ENCODE measurements around the gene ZNF133.

DNA sequence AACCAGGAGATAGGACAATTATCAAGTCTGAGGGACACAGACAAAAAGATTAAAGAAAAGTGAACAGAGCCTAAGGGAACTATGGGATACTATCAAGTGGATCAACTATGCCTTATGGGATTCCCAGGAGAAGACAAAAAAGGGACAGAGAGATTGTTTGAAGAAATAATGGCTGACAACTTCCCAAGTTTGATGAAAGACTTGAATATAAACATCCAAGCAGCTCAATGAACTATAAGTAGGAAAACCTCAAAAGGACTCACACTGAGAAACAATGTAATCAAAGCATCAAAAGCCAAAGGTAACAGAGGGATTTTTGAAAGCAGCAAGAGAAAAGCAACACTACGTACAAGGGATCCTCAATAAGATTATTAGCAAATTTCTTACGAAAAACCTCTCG, 11.0 kb downstream of the ZNF133 start:
- TF ChIP-seq, protein P1, sequence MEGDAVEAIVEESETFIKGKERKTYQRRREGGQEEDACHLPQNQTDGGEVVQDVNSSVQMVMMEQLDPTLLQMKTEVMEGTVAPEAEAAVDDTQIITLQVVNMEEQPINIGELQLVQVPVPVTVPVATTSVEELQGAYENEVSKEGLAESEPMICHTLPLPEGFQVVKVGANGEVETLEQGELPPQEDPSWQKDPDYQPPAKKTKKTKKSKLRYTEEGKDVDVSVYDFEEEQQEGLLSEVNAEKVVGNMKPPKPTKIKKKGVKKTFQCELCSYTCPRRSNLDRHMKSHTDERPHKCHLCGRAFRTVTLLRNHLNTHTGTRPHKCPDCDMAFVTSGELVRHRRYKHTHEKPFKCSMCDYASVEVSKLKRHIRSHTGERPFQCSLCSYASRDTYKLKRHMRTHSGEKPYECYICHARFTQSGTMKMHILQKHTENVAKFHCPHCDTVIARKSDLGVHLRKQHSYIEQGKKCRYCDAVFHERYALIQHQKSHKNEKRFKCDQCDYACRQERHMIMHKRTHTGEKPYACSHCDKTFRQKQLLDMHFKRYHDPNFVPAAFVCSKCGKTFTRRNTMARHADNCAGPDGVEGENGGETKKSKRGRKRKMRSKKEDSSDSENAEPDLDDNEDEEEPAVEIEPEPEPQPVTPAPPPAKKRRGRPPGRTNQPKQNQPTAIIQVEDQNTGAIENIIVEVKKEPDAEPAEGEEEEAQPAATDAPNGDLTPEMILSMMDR (IDR thresholded peaks at IDR 0.05; ENCODE audit: low read length), result no peak
- no peak for TF ChIP-seq EZH2 (IDR thresholded peaks at IDR 0.05; ENCODE audit: borderline replicate concordance, low read length)

Measured in OCI-LY1 (cell line).